Liver (tissue), 9 donors: ENCODE data around the gene PPARD. TPM values are rescaled to one million over a fixed set of nuclear protein-coding genes. Genes with fewer than 3 reads are reported as not detected.
"Not testable (repeated sequence)": the region's sequence is repeated elsewhere in the genome, so short reads cannot be mapped to it uniquely, and the experiment has no call there.

Source experiments
- DNase-seq: peaks from one replicate; pipeline ENCODE4 v3.0.0-alpha.2; 2017; ENCODE audit warnings: low spot score
- H3K27ac ChIP-seq, 2 donors: one replicate each; pipeline ENCODE4 v1.7.0; 2013; ENCODE audit warnings: inconsistent platforms in 2 of 2, low read length in 2 of 2, control low read depth in 1 of 2, low read depth in 1 of 2, mild to moderate bottlenecking in 1 of 2
- H3K27me3 ChIP-seq, 4 donors: one replicate each; pipeline versions ENCODE4 v1.6.1 to v1.7.0; 2013; ENCODE audit warnings: low read length in 3 of 4, inconsistent platforms in 1 of 4, mild to moderate bottlenecking in 1 of 4, moderate library complexity in 1 of 4; ENCODE audit not compliant: control insufficient read depth in 4 of 4, insufficient read depth in 4 of 4
- H3K36me3 ChIP-seq, 4 donors: one replicate each; pipeline versions ENCODE4 v1.6.1 to v1.7.0; 2013; ENCODE audit warnings: low read length in 3 of 4, mild to moderate bottlenecking in 3 of 4, low read depth in 1 of 4, moderate library complexity in 1 of 4; ENCODE audit not compliant: control insufficient read depth in 4 of 4, insufficient read depth in 3 of 4
- H3K4me1 ChIP-seq, 4 donors: one replicate each; pipeline versions ENCODE4 v1.6.1 to v1.7.0; 2013; ENCODE audit warnings: low read length in 3 of 4, mild to moderate bottlenecking in 3 of 4, moderate library complexity in 1 of 4; ENCODE audit not compliant: control insufficient read depth in 4 of 4, insufficient read depth in 4 of 4
- H3K4me3 ChIP-seq, 3 donors: one replicate each; pipeline versions ENCODE4 v1.6.1 to v1.7.0; 2013; ENCODE audit warnings: low read length in 3 of 3, control low read depth in 1 of 3, low read depth in 1 of 3, mild to moderate bottlenecking in 1 of 3
- H3K9ac ChIP-seq, 2 donors: one replicate each; pipeline ENCODE4 v1.7.0; 2013; ENCODE audit warnings: low read length in 2 of 2, mild to moderate bottlenecking in 2 of 2, moderate library complexity in 2 of 2, control low read depth in 1 of 2, low read depth in 1 of 2
- H3K9me3 ChIP-seq, 4 donors: one replicate each; pipeline versions ENCODE4 v1.6.1 to v1.7.0; 2013; ENCODE audit warnings: low read length in 3 of 4; ENCODE audit not compliant: control insufficient read depth in 4 of 4
- EGR1 ChIP-seq, 2 donors: IDR thresholded peaks; 2 replicates each; pipeline ENCODE4 v1.6.1; 2016 to 2018; ENCODE audit warnings: antibody characterized with exemption in 2 of 2, low read depth in 2 of 2
- HNF4G ChIP-seq: IDR thresholded peaks from 2 replicates; pipeline ENCODE4 v1.6.1; 2016; ENCODE audit warnings: antibody characterized with exemption
- JUND ChIP-seq, 2 donors: IDR thresholded peaks; 2 replicates each; pipeline ENCODE4 v1.6.1; 2016; ENCODE audit warnings: antibody characterized with exemption in 2 of 2
- NR2F2 ChIP-seq: IDR thresholded peaks from 2 replicates; pipeline ENCODE4 v1.6.1; 2016; ENCODE audit warnings: antibody characterized with exemption
- RXRA ChIP-seq, 2 donors: IDR thresholded peaks; 2 replicates each; pipeline ENCODE4 v1.6.1; 2017 to 2018; ENCODE audit warnings: antibody characterized with exemption in 2 of 2, mild to moderate bottlenecking in 1 of 2
- SP1 ChIP-seq: IDR thresholded peaks from 2 replicates; pipeline ENCODE4 v1.6.1; 2018; ENCODE audit warnings: antibody characterized with exemption, mild to moderate bottlenecking
- TAF1 ChIP-seq: conservative IDR thresholded peaks from 2 replicates; pipeline ENCODE4 v1.6.1; 2016; ENCODE audit warnings: antibody characterized with exemption, mild to moderate bottlenecking
- WGBS: extraction: QIAGEN DNeasy Blood & Tissue Kit; methylation state at CpG from one replicate; pipeline ENCODE4 v1.1.7; 2013; 5-methylcytosine and 5-hydroxymethylcytosine counted together
- polyA plus RNA-seq, 2 donors: library from polyadenylated mRNA; stranded (reverse) in 1 of 2; unstranded in 1 of 2; fragments of 200-250 nt in 1 of 2; fragments of >200 nt in 1 of 2; fragmentation: Nextera tagmentation in 1 of 2; extraction: Ambion mirVana in 1 of 2; gene quantifications; one replicate each; pipeline versions ENCODE4 v1.2.1 to v1.2.3, GENCODE V29; 2013 to 2015
- total RNA-seq, 2 donors: library from RNA; depleted of rRNA; stranded (reverse); fragments of >200 nt; gene quantifications; one replicate each; pipeline ENCODE4 v1.2.3, GENCODE V29; 2014
- TF ChIP-seq, protein P1 (sequence below): fragments of 150-350 bp; IDR thresholded peaks from 2 replicates; pipeline ENCODE4 v1.5.1; 2017; ENCODE audit warnings: improper control_type of control experiment, low read depth, low read length; ENCODE audit not compliant: missing input control
- TF ChIP-seq, protein P2 (sequence below): IDR thresholded peaks from 2 replicates; pipeline ENCODE4 v1.6.1; 2016; ENCODE audit warnings: antibody characterized with exemption, mild to moderate bottlenecking
- TF ChIP-seq, protein P3 (sequence below): IDR thresholded peaks from 2 replicates; pipeline ENCODE4 v1.6.1; 2016; ENCODE audit warnings: antibody characterized with exemption
- TF ChIP-seq, protein P4 (sequence below): IDR thresholded peaks from 2 replicates; pipeline ENCODE4 v1.6.1; 2016; ENCODE audit warnings: antibody characterized with exemption
- donor health status: healthy.
- donor health status: healthy.
- donor health status: healthy.
- donor health status: healthy.
- donor health status: healthy.

The PPARD gene
- total and polyA plus RNA-seq, 4 donors, result 2.1 to 7.8 (median 5.1) TPM

DNA sequence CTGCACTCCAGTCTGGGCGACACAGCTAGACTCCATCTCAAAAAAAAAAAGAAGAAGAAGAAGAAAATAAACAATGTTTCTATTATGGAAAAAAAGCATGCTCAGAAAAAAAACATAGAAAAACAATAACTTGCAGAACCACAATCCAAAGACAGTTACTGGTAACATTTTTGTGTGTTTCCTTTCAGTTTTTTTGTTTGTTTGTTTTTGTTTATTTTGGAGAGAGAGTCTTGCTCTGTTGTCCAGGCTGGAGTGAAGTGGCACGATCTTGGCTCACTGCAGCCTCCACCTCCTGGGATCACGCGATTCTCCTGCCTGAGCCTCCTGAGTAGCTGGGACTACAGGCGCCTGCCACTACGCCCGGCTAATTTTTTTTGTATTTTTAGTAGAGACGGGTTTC, 13.4 kb upstream of the PPARD start:
- H3K9me3 ChIP-seq, H3K4me3 ChIP-seq, DNase-seq, H3K9ac ChIP-seq, H3K27me3 ChIP-seq, H3K27ac ChIP-seq, H3K36me3 ChIP-seq, H3K4me1 ChIP-seq: not testable (repeated sequence)
- 96% methylated on average over 8 of the region's 8 CpGs for WGBS

DNA sequence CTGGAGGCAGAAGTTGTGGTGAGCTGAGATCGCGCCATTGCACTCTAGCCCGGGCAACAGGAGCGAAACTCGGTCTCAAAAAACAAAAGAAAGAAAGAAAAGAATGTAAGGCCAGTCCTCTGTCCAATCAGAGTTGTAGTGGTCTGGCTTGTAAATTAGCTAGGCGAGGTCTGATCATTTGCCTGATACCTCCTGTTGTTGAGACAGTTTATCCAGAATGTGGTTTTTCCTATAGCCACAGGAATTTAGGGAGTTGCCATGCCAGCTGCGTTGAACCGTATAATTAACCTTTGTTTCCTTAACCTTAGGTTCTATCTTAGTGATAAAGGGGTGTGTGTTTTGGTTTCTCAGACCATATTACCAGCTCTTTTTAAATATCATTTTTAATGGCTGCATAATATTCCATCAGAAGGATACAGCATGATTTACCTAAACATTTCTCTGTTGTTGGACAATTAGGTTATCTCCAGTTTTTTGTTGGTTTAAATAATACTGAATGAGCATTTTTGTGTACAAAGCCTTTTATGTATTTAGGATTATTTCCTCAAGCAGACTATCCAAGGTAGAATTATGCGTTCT, 11.7 kb upstream of the PPARD start:
- no peak overlapping the region for H3K4me3 ChIP-seq
- H3K9me3 ChIP-seq, result no peaks in the 10 kb centered on the region
- no peak overlapping the region for H3K27ac ChIP-seq
- 96% methylated on average over 9 of the region's 9 CpGs for WGBS
- H3K4me1 ChIP-seq, result peaks cover 0 to 5% (median 2%) of the 10 kb centered on the region in 4 donors
- TF ChIP-seq, protein P1, sequence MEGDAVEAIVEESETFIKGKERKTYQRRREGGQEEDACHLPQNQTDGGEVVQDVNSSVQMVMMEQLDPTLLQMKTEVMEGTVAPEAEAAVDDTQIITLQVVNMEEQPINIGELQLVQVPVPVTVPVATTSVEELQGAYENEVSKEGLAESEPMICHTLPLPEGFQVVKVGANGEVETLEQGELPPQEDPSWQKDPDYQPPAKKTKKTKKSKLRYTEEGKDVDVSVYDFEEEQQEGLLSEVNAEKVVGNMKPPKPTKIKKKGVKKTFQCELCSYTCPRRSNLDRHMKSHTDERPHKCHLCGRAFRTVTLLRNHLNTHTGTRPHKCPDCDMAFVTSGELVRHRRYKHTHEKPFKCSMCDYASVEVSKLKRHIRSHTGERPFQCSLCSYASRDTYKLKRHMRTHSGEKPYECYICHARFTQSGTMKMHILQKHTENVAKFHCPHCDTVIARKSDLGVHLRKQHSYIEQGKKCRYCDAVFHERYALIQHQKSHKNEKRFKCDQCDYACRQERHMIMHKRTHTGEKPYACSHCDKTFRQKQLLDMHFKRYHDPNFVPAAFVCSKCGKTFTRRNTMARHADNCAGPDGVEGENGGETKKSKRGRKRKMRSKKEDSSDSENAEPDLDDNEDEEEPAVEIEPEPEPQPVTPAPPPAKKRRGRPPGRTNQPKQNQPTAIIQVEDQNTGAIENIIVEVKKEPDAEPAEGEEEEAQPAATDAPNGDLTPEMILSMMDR, result no peak
- TF ChIP-seq EGR1 (IDR thresholded peaks at IDR 0.05; ENCODE audit: low read depth in 2 of 2), result no peak
- TF ChIP-seq NR2F2, result no peak
- no peak for TF ChIP-seq SP1
- TF ChIP-seq, protein P2, sequence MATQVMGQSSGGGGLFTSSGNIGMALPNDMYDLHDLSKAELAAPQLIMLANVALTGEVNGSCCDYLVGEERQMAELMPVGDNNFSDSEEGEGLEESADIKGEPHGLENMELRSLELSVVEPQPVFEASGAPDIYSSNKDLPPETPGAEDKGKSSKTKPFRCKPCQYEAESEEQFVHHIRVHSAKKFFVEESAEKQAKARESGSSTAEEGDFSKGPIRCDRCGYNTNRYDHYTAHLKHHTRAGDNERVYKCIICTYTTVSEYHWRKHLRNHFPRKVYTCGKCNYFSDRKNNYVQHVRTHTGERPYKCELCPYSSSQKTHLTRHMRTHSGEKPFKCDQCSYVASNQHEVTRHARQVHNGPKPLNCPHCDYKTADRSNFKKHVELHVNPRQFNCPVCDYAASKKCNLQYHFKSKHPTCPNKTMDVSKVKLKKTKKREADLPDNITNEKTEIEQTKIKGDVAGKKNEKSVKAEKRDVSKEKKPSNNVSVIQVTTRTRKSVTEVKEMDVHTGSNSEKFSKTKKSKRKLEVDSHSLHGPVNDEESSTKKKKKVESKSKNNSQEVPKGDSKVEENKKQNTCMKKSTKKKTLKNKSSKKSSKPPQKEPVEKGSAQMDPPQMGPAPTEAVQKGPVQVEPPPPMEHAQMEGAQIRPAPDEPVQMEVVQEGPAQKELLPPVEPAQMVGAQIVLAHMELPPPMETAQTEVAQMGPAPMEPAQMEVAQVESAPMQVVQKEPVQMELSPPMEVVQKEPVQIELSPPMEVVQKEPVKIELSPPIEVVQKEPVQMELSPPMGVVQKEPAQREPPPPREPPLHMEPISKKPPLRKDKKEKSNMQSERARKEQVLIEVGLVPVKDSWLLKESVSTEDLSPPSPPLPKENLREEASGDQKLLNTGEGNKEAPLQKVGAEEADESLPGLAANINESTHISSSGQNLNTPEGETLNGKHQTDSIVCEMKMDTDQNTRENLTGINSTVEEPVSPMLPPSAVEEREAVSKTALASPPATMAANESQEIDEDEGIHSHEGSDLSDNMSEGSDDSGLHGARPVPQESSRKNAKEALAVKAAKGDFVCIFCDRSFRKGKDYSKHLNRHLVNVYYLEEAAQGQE, result no peak
- TF ChIP-seq JUND (IDR thresholded peaks at IDR 0.05), result no peak
- TF ChIP-seq, protein P3, sequence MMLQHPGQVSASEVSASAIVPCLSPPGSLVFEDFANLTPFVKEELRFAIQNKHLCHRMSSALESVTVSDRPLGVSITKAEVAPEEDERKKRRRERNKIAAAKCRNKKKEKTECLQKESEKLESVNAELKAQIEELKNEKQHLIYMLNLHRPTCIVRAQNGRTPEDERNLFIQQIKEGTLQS, result no peak
- TF ChIP-seq TAF1, result no peak
- TF ChIP-seq, protein P4, sequence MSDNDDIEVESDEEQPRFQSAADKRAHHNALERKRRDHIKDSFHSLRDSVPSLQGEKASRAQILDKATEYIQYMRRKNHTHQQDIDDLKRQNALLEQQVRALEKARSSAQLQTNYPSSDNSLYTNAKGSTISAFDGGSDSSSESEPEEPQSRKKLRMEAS, result no peak
- no peak for TF ChIP-seq RXRA (IDR thresholded peaks at IDR 0.05)
- no peak for TF ChIP-seq HNF4G
- H3K27me3 ChIP-seq, result no peaks in the 10 kb centered on the region
- no peaks in the 10 kb centered on the region for H3K36me3 ChIP-seq
- DNase-seq, result no peak
- H3K9ac ChIP-seq, result no peak overlapping the region
